ENCODE data around the gene RNF212. TPM values are rescaled to one million over a fixed set of nuclear protein-coding genes. Genes with fewer than 3 reads are reported as not detected.

The RNF212 gene
- polyA plus RNA-seq, 2 of the 4 experiments (the other 2 are of a cell fraction): 3.0 TPM

- no peak for TF ChIP-seq CTCF (IDR thresholded peaks at IDR 0.05)
- TF ChIP-seq MAZ (IDR thresholded peaks at IDR 0.05; ENCODE audit: borderline replicate concordance, low read depth, low read length): no peak
- no peak for TF ChIP-seq MYC (IDR thresholded peaks at IDR 0.05; ENCODE audit: borderline replicate concordance, low read length)
- no peak for TF ChIP-seq HEYL (CRISPR knock-in tag; IDR thresholded peaks at IDR 0.05)
- TF ChIP-seq EHMT2 (IDR thresholded peaks at IDR 0.05; ENCODE audit: low read depth): no peak
- no peak for TF ChIP-seq ZSCAN20 (CRISPR knock-in tag; IDR thresholded peaks at IDR 0.05)
- TF ChIP-seq SREBF2 (IDR thresholded peaks at IDR 0.05): no peak
Measured at GRCh38 chr4:1092983-1093361, 20.4 kb downstream of the RNF212 start (continued).

GRCh38 chr4:1092026-1092982 is 21.1 kb downstream of the RNF212 start:
- no peak for FAIRE-seq
- no peak overlapping the region for H3K27ac ChIP-seq
- ChIA-PET POLR2A (no interaction called here), CTCF (interaction anchor here (1.4 kb wide), 1 partner anchor 18 kb away, joined by 4 read pairs; no protein-coding TSS in a partner anchor)
- no peak overlapping the region for H3K4me3 ChIP-seq
- no peaks in the 10 kb centered on the region for H3K4me1 ChIP-seq
- DNase-seq (ENCODE audit: low read depth in 1 of 2, low spot score in 1 of 2): no peak
- H3K9me3 ChIP-seq: no peaks in the 10 kb centered on the region
- peak; percentile 19 to 66; a peak in 3 of 6 replicates for ATAC-seq
- TF ChIP-seq CBX8 (IDR thresholded peaks at IDR 0.05) (no peak), HEYL (CRISPR knock-in tag; IDR thresholded peaks at IDR 0.05) (no peak), SMC3 (IDR thresholded peaks at IDR 0.05) (no peak), HOXB13 (CRISPR knock-in tag; IDR thresholded peaks at IDR 0.05; ENCODE audit: low read depth) (no peak), CTCF (IDR thresholded peaks at IDR 0.05) (no peak)
- 91% methylated on average over 22 of the region's 28 CpGs for WGBS (ENCODE audit: missing lambda C conversion rate)
- no peak overlapping the region for H3K4me2 ChIP-seq

- WGBS (ENCODE audit: missing lambda C conversion rate): 74% methylated on average over 6 of the region's 10 CpGs
- H3K9me3 ChIP-seq: no peaks in the 10 kb centered on the region
- POLR2A ChIA-PET: no interaction called here
- TF ChIP-seq RNF2 (IDR thresholded peaks at IDR 0.05; ENCODE audit: borderline replicate concordance, low read depth): no peak
- TF ChIP-seq HES2 (IDR thresholded peaks at IDR 0.05): no peak
- TF ChIP-seq KDM5A (IDR thresholded peaks at IDR 0.05): no peak
- no peak overlapping the region for H3K4me2 ChIP-seq
- no peak for FAIRE-seq
- no peaks in the 10 kb centered on the region for H3K4me1 ChIP-seq
- no peak overlapping the region for H3K4me3 ChIP-seq
- DNase-seq (ENCODE audit: low read depth in 1 of 2, low spot score in 1 of 2): no peak
- H3K27ac ChIP-seq: no peak overlapping the region
- CTCF ChIA-PET: interaction anchor here (1.4 kb wide), 2 partner anchors 18 to 39 kb away, joined by 3 to 4 read pairs; no protein-coding TSS in a partner anchor
- ATAC-seq: no peak; a peak in 1 of 6 replicates
Measured at GRCh38 chr4:1091561-1091995, 21.8 kb downstream of the RNF212 start.
